Hepatocyte (in vitro differentiated cells): ENCODE measurements around the gene VPS52.

Experiments
- EZH2 ChIP-seq: fragments of 200-600 bp; sonication (generic); IDR thresholded peaks from 2 replicates; pipeline ENCODE4 v1.6.1; 2016; ENCODE audit warnings: antibody characterized with exemption, mild to moderate bottlenecking, borderline replicate concordance
- EZH2phosphoT487 ChIP-seq: fragments of 200-600 bp; sonication (generic); IDR thresholded peaks from one replicate; pipeline ENCODE4 v1.6.1; 2018; ENCODE audit warnings: antibody characterized with exemption, mild to moderate bottlenecking, low read depth, moderate library complexity; ENCODE audit not compliant: unreplicated experiment, severe bottlenecking
- TF ChIP-seq, protein P1 (sequence below): fragments of 200-600 bp; sonication (generic); IDR thresholded peaks from 2 replicates; pipeline ENCODE4 v1.5.1; 2016; ENCODE audit warnings: antibody characterized with exemption, mild to moderate bottlenecking; ENCODE audit not compliant: poor library complexity

DNA sequence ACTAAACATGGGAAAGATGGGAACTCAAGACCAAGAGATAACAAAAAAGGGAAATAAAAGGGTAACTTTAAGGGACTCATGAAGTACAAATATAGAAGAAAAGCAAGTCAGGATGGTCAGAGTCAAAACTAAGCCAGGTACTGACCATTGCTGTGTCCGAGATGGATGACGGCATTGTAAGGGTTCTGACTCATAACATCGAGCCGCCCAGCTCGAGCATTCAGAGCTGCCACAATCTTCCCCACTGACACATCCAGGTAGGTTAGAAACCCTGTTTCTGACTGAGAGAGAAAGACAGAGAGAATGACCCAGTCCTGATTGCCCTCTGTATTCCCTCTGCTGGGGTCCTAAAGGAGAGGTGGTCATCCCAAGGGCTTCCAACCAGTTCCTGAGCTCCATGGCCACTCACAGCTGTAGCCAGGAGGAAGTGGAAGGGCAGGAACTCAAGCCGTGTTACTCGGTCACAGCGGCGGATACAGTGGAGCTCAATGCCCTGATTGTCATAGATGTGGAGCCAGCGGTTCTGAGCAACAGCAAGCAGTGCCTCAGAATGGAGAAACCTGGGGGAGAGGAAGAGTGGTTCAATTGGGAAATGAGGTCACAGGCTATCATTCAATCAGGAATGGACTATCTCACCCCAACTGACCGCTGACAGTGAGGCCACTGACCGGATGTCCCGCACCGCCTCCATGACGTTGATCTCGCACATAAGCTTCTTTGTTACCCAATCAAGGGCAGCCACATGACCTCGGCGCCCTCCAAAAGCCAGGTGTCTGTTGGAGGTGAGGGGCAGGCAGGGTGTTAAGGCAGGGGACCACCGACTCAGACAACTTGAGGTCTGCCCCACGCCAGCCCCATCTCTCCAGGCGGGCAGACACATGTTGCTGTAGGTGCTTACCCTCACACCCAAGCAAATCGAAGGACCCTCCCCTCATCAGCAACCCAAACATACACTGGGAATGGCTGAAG, 15.6 kb upstream of the VPS52 start:
- TF ChIP-seq, protein P1, sequence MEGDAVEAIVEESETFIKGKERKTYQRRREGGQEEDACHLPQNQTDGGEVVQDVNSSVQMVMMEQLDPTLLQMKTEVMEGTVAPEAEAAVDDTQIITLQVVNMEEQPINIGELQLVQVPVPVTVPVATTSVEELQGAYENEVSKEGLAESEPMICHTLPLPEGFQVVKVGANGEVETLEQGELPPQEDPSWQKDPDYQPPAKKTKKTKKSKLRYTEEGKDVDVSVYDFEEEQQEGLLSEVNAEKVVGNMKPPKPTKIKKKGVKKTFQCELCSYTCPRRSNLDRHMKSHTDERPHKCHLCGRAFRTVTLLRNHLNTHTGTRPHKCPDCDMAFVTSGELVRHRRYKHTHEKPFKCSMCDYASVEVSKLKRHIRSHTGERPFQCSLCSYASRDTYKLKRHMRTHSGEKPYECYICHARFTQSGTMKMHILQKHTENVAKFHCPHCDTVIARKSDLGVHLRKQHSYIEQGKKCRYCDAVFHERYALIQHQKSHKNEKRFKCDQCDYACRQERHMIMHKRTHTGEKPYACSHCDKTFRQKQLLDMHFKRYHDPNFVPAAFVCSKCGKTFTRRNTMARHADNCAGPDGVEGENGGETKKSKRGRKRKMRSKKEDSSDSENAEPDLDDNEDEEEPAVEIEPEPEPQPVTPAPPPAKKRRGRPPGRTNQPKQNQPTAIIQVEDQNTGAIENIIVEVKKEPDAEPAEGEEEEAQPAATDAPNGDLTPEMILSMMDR, result no peak
- TF ChIP-seq EZH2phosphoT487, result no peak
- no peak for TF ChIP-seq EZH2
